22Rv1 (cell line): ENCODE results near the gene NOC3L.
"Not testable (repeated sequence)": the region's sequence is repeated elsewhere in the genome, so short reads cannot be mapped to it uniquely, and the experiment has no call there.

ENCODE experiments used
- H3K27ac ChIP-seq: fragments of 450-650 bp; 2 replicates; pipeline ENCODE4 v1.5.1; 2017
- CTCF ChIP-seq: fragments of 450-650 bp; IDR thresholded peaks from 2 replicates; pipeline ENCODE4 v1.5.1; 2017; ENCODE audit warnings: mild to moderate bottlenecking
- ZFX ChIP-seq: fragments of 450-650 bp; IDR thresholded peaks from 2 replicates; pipeline ENCODE4 v1.6.1; 2017; ENCODE audit warnings: antibody characterized with exemption, borderline replicate concordance

The NOC3L gene

GRCh38 chr10:94403380-94404213 lies 40.9 kb upstream of the NOC3L start:
- TF ChIP-seq CTCF (no peak), ZFX (no peak)
- H3K27ac ChIP-seq: peak overlapping the region; percentile 94

- no peak for TF ChIP-seq ZFX
- 0 out of 2 replicates have a peak, but pooled peaks have one; percentile 1 for TF ChIP-seq CTCF
- H3K27ac ChIP-seq: peak overlapping the region; percentile 94
These were observed 40.2 kb upstream of the NOC3L start for GRCh38 chr10:94402843-94403379.

- TF ChIP-seq ZFX (no peak), CTCF (0 out of 2 replicates have a peak, but pooled peaks have one; percentile 3)
These were observed 39.6 kb upstream of the NOC3L start, which contains the start of gene TBC1D12 for GRCh38 chr10:94402204-94402842. TSS of gene TBC1D12 (plus strand) at chr10:94402541. CDS start at chr10:94402614, 73 bp downstream.

GRCh38 chr10:94398762-94399161 lies 36.0 kb upstream of the NOC3L start:
- TF ChIP-seq ZFX (no peak), CTCF (no peak)
- no peak overlapping the region for H3K27ac ChIP-seq

More at GRCh38 chr10:94402204-94402842, 39.6 kb upstream of the NOC3L start, which contains the start of gene TBC1D12:
- peak within 1 kb of the TSS; percentile 94 for H3K27ac ChIP-seq

- TF ChIP-seq ZFX (no peak), CTCF (no peak)
- H3K27ac ChIP-seq: no peak overlapping the region
These were observed 35.0 kb upstream of the NOC3L start for GRCh38 chr10:94397549-94398370.

GRCh38 chr10:94392117-94392516 lies 29.4 kb upstream of the NOC3L start:
- not testable (repeated sequence) for H3K27ac ChIP-seq

- H3K27ac ChIP-seq: not testable (repeated sequence)
These were observed 23.0 kb upstream of the NOC3L start for GRCh38 chr10:94385733-94386132.
